Keratinocyte (primary cell): ENCODE measurements around the gene S100P. TPM values are rescaled to one million over a fixed set of nuclear protein-coding genes. Genes with fewer than 3 reads are reported as not detected.

Experiments
- DNase-seq: peaks from one replicate; pipeline ENCODE4 v3.0.0-alpha.2; 2011; ENCODE audit warnings: low read depth, missing footprints, low spot score
- FAIRE-seq: peaks from 2 replicates; lab custom pipeline; 2011; peaks lifted over from hg19 to GRCh38; lab: Jason Lieb, UNC
- H2AFZ ChIP-seq: 2 replicates; pipeline ENCODE4 v1.6.0; 2012; ENCODE audit warnings: low read length, control low read depth, inconsistent platforms; ENCODE audit not compliant: control insufficient read depth
- H3K27ac ChIP-seq: 2 replicates; pipeline ENCODE4 v1.5.1; 2011; ENCODE audit warnings: low read length; ENCODE audit not compliant: control insufficient read depth, insufficient read depth
- H3K27me3 ChIP-seq: 3 replicates; pipeline ENCODE4 v1.6.0; 2011; ENCODE audit warnings: low read length; ENCODE audit not compliant: control insufficient read depth, insufficient read depth; ENCODE audit errors: extremely low read depth
- H3K36me3 ChIP-seq, 2 experiments: 2 replicates in 1 of 2; 3 replicates in 1 of 2; pipeline ENCODE4 v1.5.1; 2011; ENCODE audit warnings: low read length in 2 of 2, mild to moderate bottlenecking in 1 of 2; ENCODE audit not compliant: control insufficient read depth in 2 of 2, insufficient read depth in 2 of 2; ENCODE audit errors: extremely low read depth in 1 of 2
- H3K4me1 ChIP-seq: 3 replicates; pipeline ENCODE4 v1.5.1; 2011; ENCODE audit warnings: low read length; ENCODE audit not compliant: control insufficient read depth, insufficient read depth; ENCODE audit errors: extremely low read depth
- H3K4me2 ChIP-seq: 3 replicates; pipeline ENCODE4 v1.6.0; 2011; ENCODE audit warnings: low read depth, low read length; ENCODE audit not compliant: control insufficient read depth, insufficient read depth; ENCODE audit errors: extremely low read depth
- H3K4me3 ChIP-seq, 3 experiments: fragments of 200-600 bp in 1 of 3; sonication (generic) in 1 of 3; 2 replicates in 2 of 3; 3 replicates in 1 of 3; pipeline ENCODE4 v1.5.1; 2011 to 2016; ENCODE audit warnings: low read length in 3 of 3, mild to moderate bottlenecking in 3 of 3, control low read depth in 2 of 3, inconsistent platforms in 1 of 3, low read depth in 1 of 3, mixed read lengths in 1 of 3, mixed run types in 1 of 3, moderate library complexity in 1 of 3; ENCODE audit not compliant: control insufficient read depth in 2 of 3, insufficient read depth in 2 of 3; ENCODE audit errors: extremely low read depth in 1 of 3
- H3K79me2 ChIP-seq: 2 replicates; pipeline ENCODE4 v1.6.0; 2012; ENCODE audit warnings: low read length; ENCODE audit not compliant: control insufficient read depth, insufficient read depth
- H3K9ac ChIP-seq: 3 replicates; pipeline ENCODE4 v1.6.0; 2011; ENCODE audit warnings: low read length; ENCODE audit not compliant: control insufficient read depth, insufficient read depth; ENCODE audit errors: extremely low read depth
- H3K9me1 ChIP-seq: 3 replicates; pipeline ENCODE4 v1.6.0; 2011; ENCODE audit warnings: low read length; ENCODE audit not compliant: control insufficient read depth, insufficient read depth; ENCODE audit errors: extremely low read depth
- H3K9me3 ChIP-seq: 2 replicates; pipeline ENCODE4 v1.5.1; 2012; ENCODE audit warnings: low read depth, low read length; ENCODE audit not compliant: control insufficient read depth
- H4K20me1 ChIP-seq: 3 replicates; pipeline ENCODE4 v1.6.0; 2011; ENCODE audit warnings: low read length; ENCODE audit not compliant: control insufficient read depth, insufficient read depth; ENCODE audit errors: extremely low read depth
- EZH2 ChIP-seq: IDR thresholded peaks from one replicate; pipeline ENCODE4 v1.6.1; 2012; ENCODE audit warnings: inconsistent platforms, mild to moderate bottlenecking, low read length, moderate library complexity
- dilution Hi-C: fragments of 300-500 bp; cut with MboI; formaldehyde crosslinking; loops from one replicate; pipeline ENCODE4 v1.7.0; 2020; ENCODE audit warnings: low sequenced_read_pairs; ENCODE audit not compliant: extremely low pct_ligation_motif_present
- polyA plus RNA-seq, 5 experiments: library from polyadenylated mRNA; depleted of rRNA in 3 of 5; stranded (reverse) in 3 of 5; stranded (forward) in 1 of 5; unstranded in 1 of 5; fragments of >200 nt; gene quantifications; 1 replicate in 1 of 5; 2 replicates in 3 of 5; 3 replicates in 1 of 5; pipeline versions ENCODE4 v1.2.1 to v1.2.3, GENCODE V29; 2011 to 2012; ENCODE audit warnings: missing spikeins in 2 of 5, low read depth in 1 of 5, low replicate concordance in 1 of 5
- TF ChIP-seq, protein P1 (sequence below), 3 experiments: IDR thresholded peaks in 1 of 3; conservative IDR thresholded peaks in 1 of 3; optimal IDR thresholded peaks in 1 of 3; 2 replicates in 2 of 3; 3 replicates in 1 of 3; pipeline versions ENCODE3 to v1.5.1; 2011; ENCODE audit warnings: low read length in 3 of 3, mild to moderate bottlenecking in 3 of 3, moderate library complexity in 2 of 3, control low read depth in 1 of 3, inconsistent platforms in 1 of 3; ENCODE audit not compliant: insufficient read depth in 2 of 3; ENCODE audit errors: extremely low read depth in 1 of 3

S100P gene
- polyA plus RNA-seq, 1 donor (not counting 4 experiments of a cell fraction or from before 2014, with no cell fraction given), result 1.7 TPM

DNA sequence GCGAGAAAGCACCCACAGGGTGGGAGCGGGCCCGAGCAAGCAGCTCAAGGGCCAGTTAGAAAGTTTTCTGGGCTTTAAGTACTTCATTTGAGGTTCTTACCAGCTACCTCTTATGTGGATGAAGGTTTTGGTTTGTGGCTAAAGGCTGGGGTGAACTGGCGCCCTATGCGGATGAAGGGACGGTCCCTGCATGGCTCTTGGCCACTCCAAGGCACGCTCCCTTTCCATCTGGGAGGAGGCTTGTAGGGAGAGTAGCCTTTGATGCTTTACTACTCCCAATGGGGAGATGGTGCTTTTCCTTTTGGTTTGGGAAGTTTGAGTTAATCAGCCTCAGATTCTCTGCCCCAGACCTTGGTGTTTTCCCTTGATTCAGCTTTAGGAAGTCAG, 35.5 kb upstream of the S100P start:
- H3K4me1 ChIP-seq, result peaks cover 5% of the 10 kb centered on the region
- no peaks in the 10 kb centered on the region for H3K9me1 ChIP-seq
- no peak overlapping the region for H3K4me3 ChIP-seq
- TF ChIP-seq, protein P1, sequence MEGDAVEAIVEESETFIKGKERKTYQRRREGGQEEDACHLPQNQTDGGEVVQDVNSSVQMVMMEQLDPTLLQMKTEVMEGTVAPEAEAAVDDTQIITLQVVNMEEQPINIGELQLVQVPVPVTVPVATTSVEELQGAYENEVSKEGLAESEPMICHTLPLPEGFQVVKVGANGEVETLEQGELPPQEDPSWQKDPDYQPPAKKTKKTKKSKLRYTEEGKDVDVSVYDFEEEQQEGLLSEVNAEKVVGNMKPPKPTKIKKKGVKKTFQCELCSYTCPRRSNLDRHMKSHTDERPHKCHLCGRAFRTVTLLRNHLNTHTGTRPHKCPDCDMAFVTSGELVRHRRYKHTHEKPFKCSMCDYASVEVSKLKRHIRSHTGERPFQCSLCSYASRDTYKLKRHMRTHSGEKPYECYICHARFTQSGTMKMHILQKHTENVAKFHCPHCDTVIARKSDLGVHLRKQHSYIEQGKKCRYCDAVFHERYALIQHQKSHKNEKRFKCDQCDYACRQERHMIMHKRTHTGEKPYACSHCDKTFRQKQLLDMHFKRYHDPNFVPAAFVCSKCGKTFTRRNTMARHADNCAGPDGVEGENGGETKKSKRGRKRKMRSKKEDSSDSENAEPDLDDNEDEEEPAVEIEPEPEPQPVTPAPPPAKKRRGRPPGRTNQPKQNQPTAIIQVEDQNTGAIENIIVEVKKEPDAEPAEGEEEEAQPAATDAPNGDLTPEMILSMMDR (optimal IDR thresholded peaks at IDR 0.05 in 1 of 3, IDR thresholded peaks at IDR 0.05 in 1 of 3, conservative IDR thresholded peaks at IDR 0.05 in 1 of 3; ENCODE audit: extremely low read depth in 1 of 3, insufficient read depth in 2 of 3, low read length in 3 of 3), result no peak
- no peak for TF ChIP-seq EZH2
- H3K9me3 ChIP-seq, result no peaks in the 10 kb centered on the region
- H3K27ac ChIP-seq, result no peak overlapping the region
- H2AFZ ChIP-seq, result peak overlapping the region; percentile 61
- no peak overlapping the region for H3K4me2 ChIP-seq
- H4K20me1 ChIP-seq, result no peaks in the 10 kb centered on the region
- no peak for FAIRE-seq
- dilution Hi-C loops, result no loop called here
- H3K27me3 ChIP-seq, result peaks cover 4% of the 10 kb centered on the region
- DNase-seq, result no peak
- H3K36me3 ChIP-seq, result no peaks in the 10 kb centered on the region
- no peaks in the 10 kb centered on the region for H3K79me2 ChIP-seq
- H3K9ac ChIP-seq, result no peak overlapping the region

DNA sequence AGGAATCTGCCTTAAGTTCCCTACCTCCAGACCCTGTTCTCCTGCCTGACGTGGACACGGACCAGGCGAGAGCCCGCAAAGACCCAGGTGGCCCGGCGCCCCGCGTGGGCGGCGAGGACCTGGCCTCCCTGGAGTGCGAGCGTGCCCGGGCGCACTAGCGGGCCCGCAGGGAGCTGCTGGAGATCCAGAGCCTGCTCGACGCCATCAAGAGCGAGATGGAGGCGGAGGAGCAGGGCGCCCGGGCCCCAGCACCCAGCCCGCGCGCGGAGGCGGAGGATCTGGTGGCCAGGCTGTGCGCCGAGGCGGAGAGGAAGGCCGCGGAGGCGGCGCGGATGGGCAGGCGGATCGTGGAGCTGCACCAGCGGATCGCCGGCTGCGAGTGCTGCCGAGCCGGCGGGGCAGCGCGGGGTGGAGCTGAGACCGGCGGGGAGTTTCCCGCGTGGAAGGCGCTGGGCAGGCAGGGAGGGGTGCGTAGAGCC, 35.0 kb upstream of the S100P start:
- Histone ChIP-seq H3K79me2 (no peaks in the 10 kb centered on the region), H3K36me3 (no peaks in the 10 kb centered on the region), H3K4me3 (peak overlapping the region; percentile 8 to 54 (median 51)), H3K4me1 (peaks cover 5% of the 10 kb centered on the region), H3K9me1 (no peaks in the 10 kb centered on the region), H4K20me1 (no peaks in the 10 kb centered on the region), H3K9me3 (no peaks in the 10 kb centered on the region), H3K27me3 (peaks cover 8% of the 10 kb centered on the region), H3K4me2 (peak overlapping the region; percentile 82), H2AFZ (peak overlapping the region; percentile 61), H3K27ac (no peak overlapping the region), H3K9ac (no peak overlapping the region)
- DNase-seq, result no peak
- FAIRE-seq, result no peak
- TF ChIP-seq, protein P1 (optimal IDR thresholded peaks at IDR 0.05 in 1 of 3, IDR thresholded peaks at IDR 0.05 in 1 of 3, conservative IDR thresholded peaks at IDR 0.05 in 1 of 3; ENCODE audit: extremely low read depth in 1 of 3, insufficient read depth in 2 of 3, low read length in 3 of 3), result no peak
- TF ChIP-seq EZH2, result no peak
- dilution Hi-C loops, result no loop called here
